GM12874 (cell line): Measurements from ENCODE around the gene ZNF581.

Source experiments
- TF ChIP-seq, protein P1 (sequence below): IDR thresholded peaks from 2 replicates; pipeline ENCODE4 v1.5.1; 2011; ENCODE audit warnings: low read depth, mild to moderate bottlenecking, control low read depth, low read length, moderate library complexity; ENCODE audit not compliant: insufficient read depth

The ZNF581 gene, protein sequence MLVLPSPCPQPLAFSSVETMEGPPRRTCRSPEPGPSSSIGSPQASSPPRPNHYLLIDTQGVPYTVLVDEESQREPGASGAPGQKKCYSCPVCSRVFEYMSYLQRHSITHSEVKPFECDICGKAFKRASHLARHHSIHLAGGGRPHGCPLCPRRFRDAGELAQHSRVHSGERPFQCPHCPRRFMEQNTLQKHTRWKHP

DNA sequence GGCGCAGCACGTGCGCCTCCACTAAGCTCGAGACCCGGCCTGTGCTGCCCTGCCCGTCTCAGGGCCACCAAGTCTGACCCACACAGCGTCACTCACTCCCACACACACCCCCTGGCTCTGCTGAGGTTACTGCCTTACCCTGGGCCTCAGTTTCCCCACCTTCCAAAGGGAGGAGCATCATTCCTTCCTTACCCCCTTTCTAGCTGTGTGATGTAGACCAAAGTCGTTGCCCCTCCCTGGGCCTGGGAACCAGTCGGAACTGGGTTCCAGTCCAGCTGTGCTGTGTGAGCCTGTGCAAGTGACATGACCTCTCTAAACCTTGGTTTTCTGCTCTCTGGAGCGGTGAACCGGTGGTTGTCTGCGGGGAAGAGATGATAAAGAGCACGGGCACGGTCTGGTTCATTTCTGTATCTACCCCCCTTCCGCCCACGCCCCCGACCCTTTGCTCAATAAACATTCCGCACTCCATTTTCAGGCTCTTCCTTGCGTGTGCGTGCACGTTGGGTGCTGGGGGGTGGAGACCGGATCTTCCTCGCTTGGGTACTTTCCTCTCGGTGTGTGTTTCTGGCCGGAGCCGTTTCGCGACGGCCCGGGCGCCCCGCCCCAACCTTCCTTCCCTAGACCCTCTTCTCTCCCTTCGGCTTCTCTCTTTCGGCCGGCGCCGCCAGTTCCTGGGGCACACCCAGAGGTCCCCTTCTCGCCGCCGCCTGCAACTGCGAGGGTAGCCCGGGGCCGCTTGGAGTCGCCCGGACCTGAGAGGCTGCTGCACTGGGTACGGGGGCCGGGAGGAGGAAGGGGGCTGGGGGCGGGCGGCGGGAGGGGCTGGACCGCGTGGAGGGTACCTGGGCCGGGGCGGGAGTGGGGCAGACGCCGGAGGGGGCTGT lies at the start of gene ZNF581:
Gene ZNF581 (plus strand): TSS at position 647 of the 884 bp plus-strand sequence. CDS start 923 bp downstream, outside the sequence.
- TF ChIP-seq, protein P1, sequence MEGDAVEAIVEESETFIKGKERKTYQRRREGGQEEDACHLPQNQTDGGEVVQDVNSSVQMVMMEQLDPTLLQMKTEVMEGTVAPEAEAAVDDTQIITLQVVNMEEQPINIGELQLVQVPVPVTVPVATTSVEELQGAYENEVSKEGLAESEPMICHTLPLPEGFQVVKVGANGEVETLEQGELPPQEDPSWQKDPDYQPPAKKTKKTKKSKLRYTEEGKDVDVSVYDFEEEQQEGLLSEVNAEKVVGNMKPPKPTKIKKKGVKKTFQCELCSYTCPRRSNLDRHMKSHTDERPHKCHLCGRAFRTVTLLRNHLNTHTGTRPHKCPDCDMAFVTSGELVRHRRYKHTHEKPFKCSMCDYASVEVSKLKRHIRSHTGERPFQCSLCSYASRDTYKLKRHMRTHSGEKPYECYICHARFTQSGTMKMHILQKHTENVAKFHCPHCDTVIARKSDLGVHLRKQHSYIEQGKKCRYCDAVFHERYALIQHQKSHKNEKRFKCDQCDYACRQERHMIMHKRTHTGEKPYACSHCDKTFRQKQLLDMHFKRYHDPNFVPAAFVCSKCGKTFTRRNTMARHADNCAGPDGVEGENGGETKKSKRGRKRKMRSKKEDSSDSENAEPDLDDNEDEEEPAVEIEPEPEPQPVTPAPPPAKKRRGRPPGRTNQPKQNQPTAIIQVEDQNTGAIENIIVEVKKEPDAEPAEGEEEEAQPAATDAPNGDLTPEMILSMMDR = no peak

DNA sequence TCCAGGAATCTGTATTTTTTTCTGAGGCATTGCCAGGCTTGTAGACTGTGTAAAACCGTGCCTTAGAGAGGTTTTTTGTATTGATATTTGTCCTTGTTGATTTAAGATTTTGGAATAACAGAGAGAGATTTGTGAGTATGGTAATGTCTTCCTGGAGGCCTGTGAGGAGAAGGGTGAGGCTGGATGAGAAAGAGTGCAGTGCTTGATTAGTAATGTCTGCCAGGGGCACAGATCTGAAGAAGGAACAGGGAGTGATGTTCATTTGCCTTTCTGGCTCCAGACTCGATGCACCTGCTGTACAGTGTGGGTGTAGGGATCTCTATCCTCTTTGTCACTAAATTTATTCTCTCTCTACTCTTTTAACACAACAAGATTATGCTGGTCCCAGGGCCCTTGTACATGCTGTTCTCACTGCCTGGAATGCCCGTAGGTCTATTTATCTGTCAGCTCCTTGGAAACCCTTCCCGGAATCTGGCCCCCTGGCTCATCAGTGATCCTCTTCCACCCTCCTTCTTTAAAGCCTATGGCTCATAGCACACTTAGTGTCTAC lies 48.4 kb upstream of the ZNF581 start:
- TF ChIP-seq, protein P1 = no peak

DNA sequence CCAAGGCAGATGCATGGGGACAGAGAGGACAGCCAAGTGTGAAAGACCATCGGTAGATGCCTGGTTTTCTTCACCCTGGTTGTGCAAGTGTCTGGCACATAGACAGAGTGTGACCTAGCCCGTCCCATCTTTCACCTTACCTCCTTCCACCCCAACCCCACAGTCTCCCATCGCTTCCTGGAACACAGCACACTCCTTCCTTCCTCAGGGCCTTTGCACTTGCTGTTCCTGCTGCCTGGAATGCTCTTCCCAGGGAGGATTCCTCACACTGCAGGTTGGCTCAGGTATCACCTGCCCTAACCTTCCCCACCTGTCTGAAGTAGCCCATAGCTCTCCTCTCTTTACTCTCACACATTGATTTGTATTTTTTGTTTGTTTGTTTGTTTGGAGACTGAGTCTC lies 47.1 kb upstream of the ZNF581 start:
- TF ChIP-seq, protein P1 = no peak

DNA sequence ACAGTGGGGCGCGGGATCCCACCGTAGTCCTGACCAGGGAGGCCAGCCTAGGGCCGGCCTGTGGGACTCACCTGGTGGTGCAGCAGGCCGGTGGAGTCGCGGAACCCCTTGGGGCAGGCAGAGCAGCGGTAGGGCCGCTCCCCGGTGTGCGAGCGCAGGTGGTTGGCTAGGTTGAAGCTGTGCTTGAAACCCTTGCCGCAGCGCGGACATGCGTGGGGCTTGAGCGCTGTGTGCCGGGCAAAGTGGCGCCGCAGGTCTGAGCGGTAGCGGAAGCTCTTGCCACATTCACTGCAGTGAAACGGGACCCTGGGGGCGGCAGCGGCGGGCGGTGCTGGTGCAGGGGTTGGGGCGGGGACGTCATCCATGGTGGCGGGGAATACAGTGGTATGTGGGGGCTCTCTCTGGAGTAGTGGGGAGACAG lies 45.9 kb upstream of the ZNF581 start:
- TF ChIP-seq, protein P1 = no peak

DNA sequence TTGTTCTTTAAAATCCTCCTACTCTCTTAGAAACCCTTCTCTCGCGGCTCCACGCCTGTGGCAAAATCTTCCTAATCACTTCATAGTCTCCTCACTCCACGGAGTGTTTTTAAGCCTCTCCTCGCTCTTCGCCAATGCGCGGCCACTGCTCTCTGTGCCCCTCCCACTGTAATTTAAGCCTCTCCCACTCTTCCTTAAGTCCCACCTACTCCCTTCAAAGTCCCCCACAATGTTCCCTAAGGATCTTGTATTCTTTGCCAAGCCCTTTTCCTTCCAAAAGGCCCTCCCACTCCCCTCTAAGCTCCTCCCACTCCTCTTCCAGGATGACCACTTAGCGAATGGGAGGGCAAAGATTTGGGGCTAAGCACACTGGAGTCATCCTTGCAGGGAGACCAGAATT lies 45.4 kb upstream of the ZNF581 start:
- TF ChIP-seq, protein P1 = no peak

DNA sequence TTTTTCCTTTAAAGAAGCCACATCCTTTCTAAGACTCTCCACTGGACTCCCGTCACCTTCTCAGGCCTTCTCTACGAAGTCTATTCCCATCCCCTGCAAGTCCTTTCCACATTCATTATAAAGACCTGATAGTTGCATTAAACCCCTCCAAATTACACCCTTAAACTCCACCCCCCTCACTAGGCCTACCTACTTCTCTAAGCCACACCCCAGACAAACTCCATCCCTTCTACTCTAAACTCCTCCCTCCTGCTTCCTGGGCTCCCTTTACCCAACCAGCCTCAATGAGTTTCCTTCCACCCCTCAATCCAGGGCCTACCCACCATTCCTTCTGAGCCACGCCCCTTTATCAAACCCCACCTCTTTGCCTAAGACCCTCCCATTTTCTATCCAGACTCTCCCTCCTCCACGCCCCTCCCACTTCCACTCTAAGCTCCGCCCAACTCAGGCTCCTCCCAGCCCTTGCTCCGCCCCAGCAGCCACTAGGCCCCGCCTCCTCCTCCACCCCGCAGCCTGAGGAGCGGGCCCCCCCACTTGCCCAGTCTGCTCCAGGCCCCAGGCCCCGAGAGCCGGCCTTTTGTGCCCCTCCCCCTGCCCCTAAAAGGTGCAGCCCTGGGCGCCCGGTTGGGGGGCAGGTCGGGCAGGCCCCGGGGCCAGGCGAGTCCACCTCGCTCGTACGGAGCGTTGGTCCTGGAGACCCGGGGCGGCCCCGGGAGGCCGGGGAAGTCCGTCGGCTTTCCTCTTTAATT lies 44.6 kb upstream of the ZNF581 start:
- TF ChIP-seq, protein P1 = no peak

DNA sequence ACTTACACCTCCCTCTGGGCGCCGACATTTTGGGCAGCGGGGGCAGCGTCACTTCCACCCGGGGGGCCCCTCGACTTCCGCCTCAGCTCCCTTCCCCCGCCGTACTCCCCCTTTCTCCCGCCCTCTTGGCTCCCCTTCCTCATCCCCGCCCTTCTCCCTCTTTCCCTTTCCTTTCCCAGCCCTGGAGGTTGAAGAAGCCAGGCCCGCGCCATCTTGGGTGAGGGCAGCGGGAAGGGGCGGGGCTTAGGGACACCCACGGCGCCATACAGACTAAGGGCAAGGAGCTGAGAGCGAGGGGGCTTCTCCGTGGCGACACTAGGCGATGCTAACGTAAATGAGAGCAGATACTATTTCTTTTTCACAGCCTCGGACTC lies 44.0 kb upstream of the ZNF581 start, which contains the start of gene FIZ1:
Gene FIZ1 (minus strand): TSS at position 50 of the 374 bp plus-strand sequence. CDS start 1,652 bp downstream, outside the sequence.
- TF ChIP-seq, protein P1 = no peak
